Upper lobe of right lung (tissue), 1 donor: Measurements from ENCODE around the gene FAM120AOS. TPM values are rescaled to one million over a fixed set of nuclear protein-coding genes. Genes with fewer than 3 reads are reported as not detected.

Experiments
- ATAC-seq: fragments of 200-7000 bp; cut with Tn5 transposase; one replicate; pipeline ENCODE4 v1.9.1; 2020; ENCODE audit warnings: mild to moderate bottlenecking, moderate library complexity
- DNase-seq: peaks from one replicate; pipeline ENCODE4 v3.0.0-alpha.2; 2020
- H3K27ac ChIP-seq: fragments of 200-600 bp; one replicate; pipeline ENCODE4 v1.8.0; 2022
- H3K27me3 ChIP-seq: fragments of 200-600 bp; one replicate; pipeline ENCODE4 v1.8.0; 2022; ENCODE audit warnings: mild to moderate bottlenecking
- H3K36me3 ChIP-seq: fragments of 200-600 bp; one replicate; pipeline ENCODE4 v1.8.0; 2022
- H3K4me1 ChIP-seq: fragments of 200-600 bp; one replicate; pipeline ENCODE4 v1.8.0; 2022
- H3K4me3 ChIP-seq: fragments of 200-600 bp; one replicate; pipeline ENCODE4 v1.8.0; 2022; ENCODE audit warnings: mild to moderate bottlenecking
- H3K9me3 ChIP-seq: fragments of 200-600 bp; one replicate; pipeline ENCODE4 v1.8.0; 2022
- intact Hi-C: fragments of 100-400 bp; cut with DNase I; formaldehyde crosslinking; loops from one replicate; pipeline ENCODE4 v1.11.0; 2022
- total RNA-seq: library from RNA; stranded (reverse); fragmentation: NEBNext Ultra II Directional; extraction: Animal tissue kit (Norgen Biotek cat#: 25700); gene quantifications from one replicate; pipeline ENCODE4 v1.2.1, GENCODE V29; 2021
- TF ChIP-seq, protein P1 (sequence below): fragments of 200-600 bp; IDR thresholded peaks from one replicate; pipeline ENCODE4 v1.8.0; 2022; ENCODE audit warnings: antibody characterized with exemption
- donor health status: DM: no; HTN: yes; CAD: no; lungs with severe emphysema.

FAM120AOS gene
- total RNA-seq, 1 donor from 2014 or later, result 46.0 TPM

- intact Hi-C loops, result loop anchor here (10.0 kb wide), 1 partner anchor 427 kb away; no protein-coding TSS in a partner anchor
These were observed 35.8 kb downstream of the FAM120AOS start for GRCh38 chr9:93417538-93417937.

DNA sequence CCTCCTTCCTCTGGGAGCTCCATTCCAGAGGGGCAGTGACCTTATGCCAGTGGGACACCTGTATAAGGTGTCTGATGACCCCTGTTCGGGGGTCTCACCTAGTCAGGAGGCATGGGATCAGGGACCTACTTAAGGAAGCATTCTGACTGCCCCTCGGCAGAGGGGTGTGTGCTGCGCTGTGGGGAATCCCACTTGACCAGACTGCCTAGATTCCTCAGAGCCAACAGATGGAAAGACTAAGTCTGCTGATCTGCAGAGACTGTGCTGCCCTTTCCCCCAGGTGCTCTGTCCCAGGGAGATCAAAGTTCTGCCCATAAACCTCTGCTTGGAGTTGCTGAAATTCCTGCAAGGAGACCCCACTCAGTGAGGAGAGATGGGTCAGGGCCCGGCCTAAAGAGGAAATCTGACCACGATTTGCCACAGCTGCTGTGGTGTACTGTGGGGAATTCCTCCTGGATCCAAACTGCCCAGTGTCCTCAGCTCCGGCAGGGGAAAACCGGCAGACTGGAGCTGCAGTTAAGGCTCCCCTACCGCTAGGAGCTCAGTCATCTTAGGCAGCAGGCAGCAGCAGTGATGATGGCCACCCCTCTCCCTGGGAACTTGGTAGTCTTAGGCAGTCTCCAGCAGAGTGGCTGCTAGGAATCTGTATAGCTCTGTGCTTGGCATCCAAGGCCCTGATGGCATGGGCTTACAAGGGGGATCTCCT is 36.7 kb downstream of the FAM120AOS start:
- Histone ChIP-seq H3K36me3 (no peaks in the 10 kb centered on the region), H3K4me3 (no peak overlapping the region), H3K4me1 (no peaks in the 10 kb centered on the region), H3K27ac (no peak overlapping the region), H3K27me3 (no peaks in the 10 kb centered on the region), H3K9me3 (peaks cover 4% of the 10 kb centered on the region)
- no peak for DNase-seq
- intact Hi-C loops, result loop anchor here (10.0 kb wide), 1 partner anchor 428 kb away; no protein-coding TSS in a partner anchor
- TF ChIP-seq, protein P1, sequence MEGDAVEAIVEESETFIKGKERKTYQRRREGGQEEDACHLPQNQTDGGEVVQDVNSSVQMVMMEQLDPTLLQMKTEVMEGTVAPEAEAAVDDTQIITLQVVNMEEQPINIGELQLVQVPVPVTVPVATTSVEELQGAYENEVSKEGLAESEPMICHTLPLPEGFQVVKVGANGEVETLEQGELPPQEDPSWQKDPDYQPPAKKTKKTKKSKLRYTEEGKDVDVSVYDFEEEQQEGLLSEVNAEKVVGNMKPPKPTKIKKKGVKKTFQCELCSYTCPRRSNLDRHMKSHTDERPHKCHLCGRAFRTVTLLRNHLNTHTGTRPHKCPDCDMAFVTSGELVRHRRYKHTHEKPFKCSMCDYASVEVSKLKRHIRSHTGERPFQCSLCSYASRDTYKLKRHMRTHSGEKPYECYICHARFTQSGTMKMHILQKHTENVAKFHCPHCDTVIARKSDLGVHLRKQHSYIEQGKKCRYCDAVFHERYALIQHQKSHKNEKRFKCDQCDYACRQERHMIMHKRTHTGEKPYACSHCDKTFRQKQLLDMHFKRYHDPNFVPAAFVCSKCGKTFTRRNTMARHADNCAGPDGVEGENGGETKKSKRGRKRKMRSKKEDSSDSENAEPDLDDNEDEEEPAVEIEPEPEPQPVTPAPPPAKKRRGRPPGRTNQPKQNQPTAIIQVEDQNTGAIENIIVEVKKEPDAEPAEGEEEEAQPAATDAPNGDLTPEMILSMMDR, result no peak
- ATAC-seq, result no peak

More at GRCh38 chr9:93417538-93417937, 35.8 kb downstream of the FAM120AOS start:
- H3K36me3 ChIP-seq, result no peaks in the 10 kb centered on the region
- no peak for ATAC-seq
- H3K4me3 ChIP-seq, result no peak overlapping the region
- no peak overlapping the region for H3K27ac ChIP-seq
- DNase-seq, result no peak
- TF ChIP-seq, protein P1, result no peak
- H3K9me3 ChIP-seq, result peaks cover 4% of the 10 kb centered on the region
- H3K27me3 ChIP-seq, result no peaks in the 10 kb centered on the region
- no peaks in the 10 kb centered on the region for H3K4me1 ChIP-seq

- no peaks in the 10 kb centered on the region for H3K4me1 ChIP-seq
- DNase-seq (no peak), ATAC-seq (no peak)
- TF ChIP-seq, protein P1, result no peak
- intact Hi-C loops, result loop anchor here (10.0 kb wide), 1 partner anchor 430 kb away; no protein-coding TSS in a partner anchor
- H3K27me3 ChIP-seq, result no peaks in the 10 kb centered on the region
- H3K4me3 ChIP-seq, result no peak overlapping the region
- peaks cover 4% of the 10 kb centered on the region for H3K9me3 ChIP-seq
- no peak overlapping the region for H3K27ac ChIP-seq
- no peaks in the 10 kb centered on the region for H3K36me3 ChIP-seq
These were observed 38.1 kb downstream of the FAM120AOS start for GRCh38 chr9:93415176-93415690.

DNA sequence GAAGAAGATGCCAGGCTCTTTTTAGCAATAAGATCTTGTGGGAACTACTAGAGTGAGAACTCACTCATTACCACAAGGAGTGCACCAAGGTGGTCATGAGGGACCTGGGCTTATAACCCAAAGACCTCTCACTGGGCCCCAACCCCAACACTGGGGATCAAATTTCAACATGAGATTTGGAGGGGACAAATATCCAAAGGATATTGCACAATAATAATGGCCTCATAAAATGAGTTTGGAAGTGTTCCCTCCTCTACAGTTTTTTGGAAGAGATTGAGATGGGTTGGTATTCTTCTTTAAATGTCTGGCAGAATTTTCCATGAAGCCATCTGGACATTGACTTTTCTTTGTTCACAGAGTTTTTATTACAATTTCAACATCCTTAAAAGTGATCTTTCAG is 39.9 kb downstream of the FAM120AOS start:
- ATAC-seq, result no peak

GRCh38 chr9:93406371-93406770 is 47.0 kb downstream of the FAM120AOS start:
- H3K9me3 ChIP-seq, result no peaks in the 10 kb centered on the region
- H3K36me3 ChIP-seq, result no peaks in the 10 kb centered on the region
- no peaks in the 10 kb centered on the region for H3K27me3 ChIP-seq
- intact Hi-C loops, result no loop called here
- TF ChIP-seq, protein P1, result no peak
- no peak overlapping the region for H3K27ac ChIP-seq
- no peak overlapping the region for H3K4me3 ChIP-seq
- no peaks in the 10 kb centered on the region for H3K4me1 ChIP-seq
- no peak for DNase-seq
- ATAC-seq, result no peak

More for the DNA sequence above, 39.9 kb downstream of the FAM120AOS start:
- Histone ChIP-seq H3K9me3 (no peaks in the 10 kb centered on the region), H3K36me3 (no peaks in the 10 kb centered on the region), H3K4me1 (no peaks in the 10 kb centered on the region), H3K4me3 (no peak overlapping the region), H3K27ac (no peak overlapping the region), H3K27me3 (no peaks in the 10 kb centered on the region)
- TF ChIP-seq, protein P1, result no peak
- no peak for DNase-seq
- intact Hi-C loops, result loop anchor here (10.0 kb wide), 1 partner anchor 431 kb away; no protein-coding TSS in a partner anchor
